Daoy (cell line): ENCODE data around the gene TADA2A. TPM values are rescaled to one million over a fixed set of nuclear protein-coding genes. Genes with fewer than 3 reads are reported as not detected.
"Not testable (repeated sequence)": the region's sequence is repeated elsewhere in the genome, so short reads cannot be mapped to it uniquely, and the experiment has no call there.

ENCODE experiments used
- DNase-seq: peaks from one replicate; pipeline ENCODE4 v3.0.0-alpha.2; 2015; ENCODE audit warnings: low read depth
- total RNA-seq: library from RNA; depleted of rRNA; stranded (reverse); fragments of >200 nt; shearing (Covaris generic); gene quantifications from 2 replicates; pipeline ENCODE4 v1.2.3, GENCODE V29; 2014

Gene TADA2A
- total RNA-seq, 1 experiment from 2014 or later, result 14.0 TPM

GRCh38 chr17:37492167-37492566 is 85.5 kb downstream of the TADA2A start:
- no peak for DNase-seq

- peak; percentile 15 for DNase-seq
These were observed 86.8 kb downstream of the TADA2A start for GRCh38 chr17:37493249-37494027.

GRCh38 chr17:37494401-37494831 is 87.7 kb downstream of the TADA2A start:
- no peak for DNase-seq

DNA sequence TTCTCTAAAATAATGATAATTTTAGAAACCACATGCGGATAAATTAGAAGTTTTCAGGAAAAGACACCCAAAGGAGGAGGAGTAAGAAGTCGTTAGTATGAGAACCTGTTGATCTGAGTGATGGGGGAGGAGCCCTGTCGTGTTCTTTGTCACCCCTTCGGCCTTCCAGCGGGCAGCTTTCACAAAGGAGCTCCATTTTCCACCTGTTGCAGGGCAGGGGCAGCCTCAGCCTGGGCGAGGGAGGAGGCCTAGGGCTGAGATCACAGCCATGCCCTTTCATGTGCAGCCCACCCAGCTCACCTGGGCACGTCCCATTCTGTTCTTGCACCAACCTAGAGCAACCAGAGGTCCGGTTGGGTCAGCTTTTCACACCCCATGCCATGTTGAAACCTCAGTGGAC is 88.3 kb downstream of the TADA2A start:
- DNase-seq, result no peak

- no peak for DNase-seq
These were observed 93.7 kb downstream of the TADA2A start for GRCh38 chr17:37500378-37500777.

DNA sequence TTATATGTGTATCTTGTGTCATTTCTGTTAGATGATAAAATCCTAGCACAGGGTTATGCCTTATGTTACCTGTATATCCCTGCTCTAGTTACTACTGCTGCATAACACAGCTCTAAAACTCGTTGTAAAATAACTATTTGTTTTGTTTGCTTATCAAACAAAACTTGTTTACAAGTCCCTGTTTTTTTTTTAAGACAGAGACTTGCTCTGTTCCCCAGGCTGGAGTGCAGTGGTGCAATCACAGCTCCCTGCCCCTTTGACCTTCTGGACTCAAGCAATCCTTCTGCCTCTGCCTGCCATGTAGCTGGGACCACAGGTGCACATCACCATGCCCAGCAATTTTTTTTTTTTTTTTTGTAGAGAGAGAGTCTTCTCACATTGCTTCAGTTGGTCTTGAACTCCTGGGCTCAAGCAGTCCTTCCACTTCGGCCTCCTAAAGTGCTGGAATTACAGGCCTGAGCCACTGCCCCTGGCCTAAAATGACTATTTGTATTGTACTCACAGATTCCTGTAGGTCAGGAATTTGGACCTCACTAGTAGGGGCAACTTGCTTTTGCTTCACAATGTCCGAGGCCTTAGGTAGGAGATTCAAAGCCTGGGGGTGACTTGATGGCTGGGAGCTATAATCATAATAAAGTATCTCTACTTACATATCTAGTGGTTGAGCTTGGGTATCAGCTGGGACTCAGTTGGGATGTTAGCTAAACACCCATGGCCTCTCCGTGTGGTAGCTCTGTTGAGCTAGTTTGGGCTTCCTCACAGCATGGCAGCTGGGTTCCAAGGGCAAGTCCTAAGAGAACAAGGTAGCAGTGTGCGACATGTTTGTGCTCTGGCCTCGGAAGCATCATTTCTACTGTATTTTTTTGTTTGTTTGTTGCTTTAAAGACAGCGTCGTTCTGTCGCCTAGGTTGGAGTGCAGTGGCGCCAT is 95.6 kb downstream of the TADA2A start:
- DNase-seq, result no peak

DNA sequence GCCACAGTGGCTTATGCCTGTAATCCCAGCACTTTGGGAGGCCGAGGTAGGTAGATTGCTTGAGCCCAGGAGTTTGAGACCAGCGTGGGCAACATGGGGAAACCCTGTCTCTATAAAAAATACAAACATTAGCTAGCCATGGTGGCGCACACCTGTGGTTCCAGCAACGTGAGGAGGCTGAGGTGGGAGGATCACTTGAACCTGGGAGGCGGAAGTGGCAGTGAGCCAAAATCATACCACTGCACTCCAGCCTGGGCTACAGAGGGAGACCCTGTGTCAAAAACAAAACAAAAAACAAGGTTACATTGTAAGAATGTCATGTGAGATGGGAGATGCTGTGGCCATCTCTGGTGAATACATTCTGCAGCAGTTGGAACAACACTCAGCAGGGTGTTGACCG is 96.5 kb downstream of the TADA2A start:
- DNase-seq, result no peak

DNA sequence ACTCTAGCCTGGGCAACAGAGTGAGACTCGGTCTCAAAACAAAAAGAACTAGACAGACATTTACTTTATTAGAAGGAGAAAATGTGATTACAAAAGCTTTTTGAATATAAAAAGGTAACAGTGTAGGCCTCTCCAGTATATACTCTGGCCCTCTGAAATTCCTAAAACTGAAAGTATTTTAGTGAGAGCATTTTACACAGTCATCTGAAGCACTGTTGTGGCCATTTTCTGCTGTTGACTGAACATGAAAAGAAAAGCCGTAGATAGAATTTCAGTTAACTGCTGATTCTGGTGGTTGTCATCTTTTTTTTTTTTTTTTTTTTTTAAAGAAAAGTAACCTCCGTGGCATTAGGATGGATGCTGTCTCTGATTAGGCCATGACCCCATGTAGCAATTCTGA is 98.6 kb downstream of the TADA2A start:
- DNase-seq, result no peak

DNA sequence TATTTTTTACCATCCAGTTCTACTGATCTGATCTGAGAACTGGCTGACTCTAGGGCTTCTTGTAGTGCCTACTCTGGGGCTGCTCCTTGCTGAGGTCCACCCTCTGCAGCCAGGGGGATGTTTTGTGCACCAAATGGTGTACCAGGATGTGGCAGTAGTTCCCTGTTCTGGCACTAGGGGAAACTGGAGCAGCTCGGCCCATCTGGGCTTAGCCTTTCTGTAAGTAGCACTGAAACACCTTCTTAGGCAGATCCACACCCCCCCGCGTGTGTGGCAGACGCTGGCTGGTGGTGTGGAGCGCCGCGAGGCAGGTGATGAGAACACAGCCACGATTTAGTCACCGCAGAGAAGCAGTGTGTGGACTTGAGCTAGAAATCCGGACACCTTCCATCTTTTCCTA is 100.0 kb downstream of the TADA2A start:
- DNase-seq, result peak; percentile 18

DNA sequence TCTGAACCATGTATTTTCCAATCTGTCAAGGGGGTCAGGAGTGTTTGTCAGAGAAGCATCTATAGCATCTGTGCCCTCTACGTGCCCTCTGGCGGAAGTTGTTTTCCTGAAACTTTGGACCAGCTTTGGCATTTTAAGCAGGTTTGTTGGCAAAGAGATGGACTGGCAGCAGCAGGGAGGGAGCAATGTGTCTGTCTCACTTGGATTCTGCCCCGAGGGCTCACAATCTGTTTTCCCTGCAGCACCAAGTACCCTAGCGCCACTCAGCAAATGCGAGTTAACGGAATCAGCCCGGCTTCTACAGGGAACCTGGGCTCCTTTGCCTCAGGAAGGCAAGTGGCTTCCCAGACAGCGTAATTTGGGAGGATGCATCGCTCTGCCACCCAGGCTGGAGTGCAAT is 100.4 kb downstream of the TADA2A start:
- DNase-seq, result no peak

- DNase-seq, result no peak
These were observed 103.4 kb downstream of the TADA2A start for GRCh38 chr17:37510056-37510455.

DNA sequence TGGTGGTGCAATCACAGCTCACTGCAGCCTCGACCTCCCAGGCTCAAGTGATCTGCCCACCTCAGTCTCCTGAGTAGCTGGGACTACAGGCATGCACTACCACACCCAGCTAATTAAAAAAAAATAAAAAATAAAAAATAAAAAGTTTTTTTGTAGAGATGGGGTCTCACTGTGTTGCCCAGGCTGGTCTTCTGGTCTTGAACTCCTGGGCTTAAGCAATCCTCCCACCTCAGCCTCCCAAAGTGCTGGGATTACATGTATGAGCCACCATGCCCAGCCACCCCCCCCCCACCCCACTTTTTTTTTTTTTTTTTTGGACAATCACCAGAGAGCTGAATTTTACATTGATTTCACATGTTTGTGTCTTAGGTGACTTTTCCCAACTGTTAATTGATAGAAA is 105.0 kb downstream of the TADA2A start:
- not testable (repeated sequence) for DNase-seq

DNA sequence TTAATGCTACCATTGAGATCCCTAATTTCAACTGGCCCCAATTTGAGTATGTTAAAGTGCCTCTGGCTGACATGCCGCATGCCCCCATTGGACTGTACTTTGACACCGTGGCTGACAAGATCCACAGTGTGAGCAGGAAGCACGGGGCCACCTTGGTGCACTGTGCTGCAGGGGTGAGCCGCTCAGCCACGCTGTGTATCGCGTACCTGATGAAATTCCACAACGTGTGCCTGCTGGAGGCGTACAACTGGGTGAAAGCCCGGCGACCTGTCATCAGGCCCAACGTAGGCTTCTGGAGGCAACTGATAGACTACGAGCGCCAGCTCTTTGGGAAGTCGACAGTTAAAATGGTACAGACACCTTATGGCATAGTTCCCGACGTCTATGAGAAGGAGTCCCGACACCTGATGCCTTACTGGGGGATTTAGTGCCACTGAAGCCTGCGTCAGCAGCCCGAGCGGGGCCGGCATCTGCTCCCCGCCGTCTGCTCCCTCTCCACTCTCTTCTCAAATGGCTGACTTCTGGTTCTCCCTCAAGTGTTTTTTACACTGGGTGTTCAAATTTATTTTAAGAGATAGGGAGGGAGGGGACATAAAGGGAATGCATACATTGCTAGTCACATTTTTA is 105.9 kb downstream of the TADA2A start:
- DNase-seq, result no peak

DNA sequence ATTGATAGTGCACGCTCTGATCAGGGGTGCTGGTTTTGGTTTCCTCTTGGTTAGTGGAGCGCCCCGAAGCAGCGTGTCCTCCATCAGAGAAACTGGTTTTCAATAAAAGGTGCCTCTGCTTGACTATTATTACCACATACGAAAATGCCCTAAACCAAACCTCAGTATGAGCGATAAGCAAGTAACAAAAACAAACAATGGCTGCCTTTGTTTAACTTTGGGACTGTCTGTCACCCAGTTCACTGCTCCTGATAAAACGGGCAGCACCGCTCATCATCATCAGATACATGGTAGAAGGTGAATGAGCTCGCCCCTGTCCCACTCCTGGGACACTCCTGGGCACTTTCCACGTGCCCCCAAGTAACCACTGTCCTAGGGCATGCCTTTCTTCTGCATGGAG is 107.0 kb downstream of the TADA2A start:
- no peak for DNase-seq

GRCh38 chr17:37516127-37516571 is 109.5 kb downstream of the TADA2A start:
- no peak for DNase-seq

DNA sequence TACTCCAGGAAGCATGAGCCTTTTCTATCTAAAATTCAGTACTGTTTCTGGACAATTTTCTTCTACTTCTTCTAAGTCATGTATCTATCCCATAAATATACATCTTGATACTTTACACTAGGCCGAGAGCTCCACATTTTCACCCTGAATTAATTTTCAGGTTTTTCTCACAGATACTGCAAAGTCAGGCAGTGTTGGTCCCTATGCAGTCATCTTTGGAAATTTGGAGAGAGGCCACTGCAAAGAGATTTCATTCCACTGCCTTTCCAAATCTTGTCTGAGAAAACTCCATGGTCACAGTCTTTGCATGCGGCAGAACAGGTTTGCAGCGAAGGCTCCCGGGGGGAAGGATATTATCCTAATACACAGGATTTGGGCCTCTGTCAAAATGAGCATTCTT is 111.2 kb downstream of the TADA2A start:
- DNase-seq, result no peak

- no peak for DNase-seq
These were observed 112.1 kb downstream of the TADA2A start for GRCh38 chr17:37518826-37519225.

- DNase-seq, result no peak
These were observed 112.7 kb downstream of the TADA2A start for GRCh38 chr17:37519251-37519985.

- no peak for DNase-seq
These were observed 113.5 kb downstream of the TADA2A start for GRCh38 chr17:37520174-37520573.

DNA sequence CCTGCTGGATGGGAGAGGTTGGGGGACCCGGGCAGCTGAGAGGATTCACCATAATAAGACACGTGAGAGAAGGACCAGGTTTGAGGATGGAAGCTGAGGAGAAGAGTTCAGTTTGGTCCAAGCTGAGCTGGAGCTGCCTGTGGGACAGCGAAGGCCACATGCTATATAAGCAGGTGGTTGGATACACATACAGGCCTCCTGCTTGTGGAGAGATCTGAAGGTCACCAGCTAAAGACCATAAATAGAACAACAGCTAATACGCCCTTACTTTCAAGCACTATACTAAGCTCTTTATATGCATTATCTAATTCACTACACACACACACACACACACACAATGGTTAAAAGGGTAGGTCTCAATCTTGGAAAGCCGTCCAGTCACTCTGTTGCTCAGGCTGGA is 115.1 kb downstream of the TADA2A start:
- DNase-seq, result no peak

DNA sequence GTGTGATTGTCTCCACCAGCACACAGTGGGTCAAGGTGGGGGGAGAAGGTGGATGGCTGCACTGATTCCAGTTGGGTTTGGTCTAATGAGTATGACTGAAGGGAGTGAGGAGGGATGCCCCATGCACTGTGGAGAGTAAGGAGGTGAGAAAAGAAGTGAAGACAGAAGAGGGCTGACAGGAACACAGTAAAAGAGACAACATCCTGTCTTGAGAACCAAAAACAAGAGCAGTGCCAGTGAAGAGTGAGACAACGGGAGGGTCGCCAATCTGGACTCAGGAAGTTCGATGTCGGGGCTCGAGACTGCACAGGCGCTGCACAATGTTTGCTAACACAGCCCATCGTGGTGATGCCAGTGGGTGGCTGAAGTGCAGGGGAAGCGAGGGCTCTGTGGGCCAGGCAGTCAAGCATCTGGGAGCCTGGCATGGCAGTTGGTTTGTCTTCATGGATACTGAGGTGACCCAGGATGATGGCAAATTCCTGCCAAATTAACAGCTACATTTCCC is 117.1 kb downstream of the TADA2A start:
- no peak for DNase-seq
